ENCODE results near the gene KCNJ6. TPM values are rescaled to one million over a fixed set of nuclear protein-coding genes. Genes with fewer than 3 reads are reported as not detected.

Gene KCNJ6
- total and polyA plus RNA-seq, 2 of the 8 experiments (the other 6 are each of a cell fraction or from before 2014, with no cell fraction given), result 0.51 to 1.2 TPM

- no peaks in the 10 kb centered on the region for H3K9me3 ChIP-seq (ENCODE audit: insufficient read depth in 2 of 2, low read depth in 1 of 2, low read length in 1 of 2)
- TF ChIP-seq TEAD4 (IDR thresholded peaks at IDR 0.05; ENCODE audit: low read depth, low read length) (no peak), GABPA (IDR thresholded peaks at IDR 0.05; ENCODE audit: borderline replicate concordance, insufficient read depth, low read length) (no peak), CTBP2 (IDR thresholded peaks at IDR 0.05; ENCODE audit: borderline replicate concordance, insufficient read depth, insufficient read length, low read length) (no peak)
- H3K4me1 ChIP-seq (replicated peaks in 1 of 4; ENCODE audit: control insufficient read depth in 3 of 4, insufficient read depth in 4 of 4, low read length in 3 of 4), result no peaks in the 10 kb centered on the region
- no peak overlapping the region for H2BK120ac ChIP-seq (replicated peaks; ENCODE audit: low read depth, low read length)
- no peak overlapping the region for H4K5ac ChIP-seq (ENCODE audit: insufficient read length, low read depth, low read length)
- FAIRE-seq, result no peak
- no peak overlapping the region for H3K4ac ChIP-seq (replicated peaks; ENCODE audit: insufficient read length, low read depth, low read length)
- H2BK15ac ChIP-seq (ENCODE audit: low read length), result no peak overlapping the region
- H3K14ac ChIP-seq (ENCODE audit: insufficient read length), result no peak overlapping the region
- ChIA-PET CTCF (ENCODE audit: partially characterized antibody) (interaction anchor here (1.0 kb wide), 1 partner anchor 51 kb away, joined by 3 read pairs; no protein-coding TSS in a partner anchor), POLR2A (ENCODE audit: partially characterized antibody) (no interaction called here)
- H3K23ac ChIP-seq (ENCODE audit: insufficient read length), result no peak overlapping the region
- H3K9ac ChIP-seq (replicated peaks in 1 of 4; ENCODE audit: extremely low read depth in 1 of 4, low read depth in 3 of 4, low read length in 3 of 4), result no peak overlapping the region
- no peaks in the 10 kb centered on the region for H3K23me2 ChIP-seq (ENCODE audit: low read depth, low read length)
- H3K56ac ChIP-seq (replicated peaks; ENCODE audit: insufficient read length, low read depth, low read length), result no peak overlapping the region
- H2AFZ ChIP-seq (ENCODE audit: low read length), result no peak overlapping the region
- H3K27ac ChIP-seq (ENCODE audit: low read depth, low read length), result no peak overlapping the region
- H3K79me2 ChIP-seq (ENCODE audit: control insufficient read depth in 1 of 2, insufficient read depth in 2 of 2, low read length in 2 of 2), result no peaks in the 10 kb centered on the region
- no peak for DNase-seq (ENCODE audit: low read depth in 1 of 2, low spot score in 2 of 2)
- no peak overlapping the region for H2BK12ac ChIP-seq (ENCODE audit: low read depth, low read length)
- no peaks in the 10 kb centered on the region for H3K27me3 ChIP-seq (replicated peaks in 1 of 4; ENCODE audit: control insufficient read depth in 3 of 4, extremely low read depth in 1 of 4, insufficient read depth in 3 of 4, low read length in 3 of 4)
- no peak overlapping the region for H2BK20ac ChIP-seq (ENCODE audit: low read length)
- H3K4me2 ChIP-seq (ENCODE audit: insufficient read depth in 1 of 2, low read depth in 2 of 2, low read length in 2 of 2), result no peak overlapping the region
- no peaks in the 10 kb centered on the region for H3K79me1 ChIP-seq (ENCODE audit: low read depth, low read length)
- H3K18ac ChIP-seq (ENCODE audit: extremely low read depth, low read length), result no peak overlapping the region
- H3K4me3 ChIP-seq (ENCODE audit: extremely low read depth in 1 of 4, insufficient read depth in 2 of 4, low read depth in 3 of 4, low read length in 4 of 4), result no peak overlapping the region
- no peak overlapping the region for H4K91ac ChIP-seq (replicated peaks; ENCODE audit: insufficient read length, low read length)
- no peaks in the 10 kb centered on the region for H4K20me1 ChIP-seq (replicated peaks in 1 of 2; ENCODE audit: control insufficient read depth in 1 of 2, insufficient read depth in 2 of 2, low read length in 2 of 2)
- no peak overlapping the region for H4K8ac ChIP-seq (ENCODE audit: extremely low read depth, insufficient read depth, low read length)
- 92% methylated on average over 1 of the region's 1 CpG; no CpG with 5 or more reads in 1 of the 2 experiments for WGBS, 2 experiments (ENCODE audit: extremely low coverage in 1 of 2, insufficient coverage in 1 of 2, insufficient read length in 1 of 2, insufficient replicate concordance in 2 of 2, low coverage in 1 of 2, low lambda C conversion rate in 2 of 2, missing lambda C conversion rate in 1 of 2)
- no peak overlapping the region for H2AK5ac ChIP-seq (ENCODE audit: low read depth, low read length)
- no peak overlapping the region for H2BK5ac ChIP-seq (ENCODE audit: low read depth, low read length)
- H3K36me3 ChIP-seq (ENCODE audit: control insufficient read depth in 2 of 4, insufficient read depth in 4 of 4, low read length in 3 of 4), result no peaks in the 10 kb centered on the region
Observed at GRCh38 chr21:37787456-37787855, 128.8 kb downstream of the KCNJ6 start.
